D721Med (cell line): ENCODE measurements around the gene RBMS2.

Experiments used
- DNase-seq: peaks from one replicate; pipeline ENCODE4 v3.0.0; 2011; ENCODE audit warnings: low spot score; ENCODE audit not compliant: insufficient read length
- FAIRE-seq: peaks from 2 replicates; lab custom pipeline; 2011; peaks lifted over from hg19 to GRCh38; lab: Jason Lieb, UNC
- TF ChIP-seq, protein P1 (sequence below): IDR thresholded peaks from 2 replicates; pipeline ENCODE4 v1.5.1; 2012; ENCODE audit warnings: mild to moderate bottlenecking, control low read depth; ENCODE audit not compliant: insufficient read depth; ENCODE audit errors: missing control alignments

The RBMS2 gene

DNA sequence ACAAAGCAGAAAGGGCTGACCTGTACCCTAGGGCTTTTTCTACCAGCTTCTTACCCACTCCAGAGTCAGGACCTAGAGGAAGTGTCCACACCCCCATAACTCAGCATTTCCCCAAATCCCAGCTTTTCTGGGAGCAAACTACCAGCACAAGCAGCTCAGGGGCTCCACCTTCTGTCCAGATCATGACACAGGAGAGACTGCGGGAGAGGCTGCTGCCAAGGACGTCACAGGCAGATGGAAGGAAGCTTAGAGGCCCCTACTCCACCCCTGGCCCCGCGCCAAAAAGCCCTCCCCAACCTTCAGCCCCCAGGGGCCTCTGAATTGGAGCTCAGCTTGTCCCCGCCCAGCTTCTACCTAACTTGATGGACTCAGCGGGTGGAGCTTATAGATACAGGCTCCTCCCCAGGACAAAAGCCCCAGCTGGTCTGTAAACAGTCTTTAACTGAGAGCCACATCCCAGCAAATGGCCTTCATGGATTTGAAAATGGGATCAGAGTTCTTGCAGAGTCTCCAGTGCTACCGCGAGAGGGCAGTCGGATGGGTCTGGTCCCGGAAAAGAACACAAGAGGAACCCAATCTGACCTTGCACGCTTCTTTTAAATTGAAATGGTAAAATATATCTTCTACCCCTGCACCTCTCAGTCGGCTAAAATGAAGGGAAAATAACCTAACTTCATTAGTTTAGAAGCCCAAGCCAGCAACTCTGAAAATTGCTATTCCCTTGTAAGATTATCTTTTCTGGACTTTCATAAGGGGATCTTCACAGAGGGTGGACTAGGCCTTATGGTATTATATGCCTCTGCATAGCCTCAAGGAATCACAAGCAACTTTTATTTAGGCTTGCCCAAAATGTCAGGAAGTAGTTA is 115.3 kb downstream of the RBMS2 start:
- TF ChIP-seq, protein P1, sequence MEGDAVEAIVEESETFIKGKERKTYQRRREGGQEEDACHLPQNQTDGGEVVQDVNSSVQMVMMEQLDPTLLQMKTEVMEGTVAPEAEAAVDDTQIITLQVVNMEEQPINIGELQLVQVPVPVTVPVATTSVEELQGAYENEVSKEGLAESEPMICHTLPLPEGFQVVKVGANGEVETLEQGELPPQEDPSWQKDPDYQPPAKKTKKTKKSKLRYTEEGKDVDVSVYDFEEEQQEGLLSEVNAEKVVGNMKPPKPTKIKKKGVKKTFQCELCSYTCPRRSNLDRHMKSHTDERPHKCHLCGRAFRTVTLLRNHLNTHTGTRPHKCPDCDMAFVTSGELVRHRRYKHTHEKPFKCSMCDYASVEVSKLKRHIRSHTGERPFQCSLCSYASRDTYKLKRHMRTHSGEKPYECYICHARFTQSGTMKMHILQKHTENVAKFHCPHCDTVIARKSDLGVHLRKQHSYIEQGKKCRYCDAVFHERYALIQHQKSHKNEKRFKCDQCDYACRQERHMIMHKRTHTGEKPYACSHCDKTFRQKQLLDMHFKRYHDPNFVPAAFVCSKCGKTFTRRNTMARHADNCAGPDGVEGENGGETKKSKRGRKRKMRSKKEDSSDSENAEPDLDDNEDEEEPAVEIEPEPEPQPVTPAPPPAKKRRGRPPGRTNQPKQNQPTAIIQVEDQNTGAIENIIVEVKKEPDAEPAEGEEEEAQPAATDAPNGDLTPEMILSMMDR = peak; percentile 81
- FAIRE-seq = no peak
- peak; percentile 76 for DNase-seq

DNA sequence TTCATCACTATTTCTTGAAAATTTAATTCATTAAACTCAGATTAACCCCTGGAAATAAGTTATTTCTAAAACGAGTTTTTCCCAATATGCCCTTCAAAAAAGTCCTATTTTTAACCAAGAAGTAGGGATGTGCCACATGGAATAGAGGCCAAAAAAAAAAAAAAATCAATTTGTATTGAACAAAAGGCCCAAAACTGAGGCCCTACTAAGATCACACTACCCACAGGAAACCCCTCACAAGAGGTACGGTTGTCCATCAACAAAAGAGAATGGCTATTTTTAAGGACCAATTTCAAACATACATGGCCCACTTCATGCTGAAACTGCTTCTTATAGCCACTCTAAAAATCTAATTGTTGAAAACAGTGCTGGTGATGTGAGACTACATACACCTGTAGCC is 116.0 kb downstream of the RBMS2 start:
- TF ChIP-seq, protein P1 = no peak
- FAIRE-seq (no peak), DNase-seq (no peak)

DNA sequence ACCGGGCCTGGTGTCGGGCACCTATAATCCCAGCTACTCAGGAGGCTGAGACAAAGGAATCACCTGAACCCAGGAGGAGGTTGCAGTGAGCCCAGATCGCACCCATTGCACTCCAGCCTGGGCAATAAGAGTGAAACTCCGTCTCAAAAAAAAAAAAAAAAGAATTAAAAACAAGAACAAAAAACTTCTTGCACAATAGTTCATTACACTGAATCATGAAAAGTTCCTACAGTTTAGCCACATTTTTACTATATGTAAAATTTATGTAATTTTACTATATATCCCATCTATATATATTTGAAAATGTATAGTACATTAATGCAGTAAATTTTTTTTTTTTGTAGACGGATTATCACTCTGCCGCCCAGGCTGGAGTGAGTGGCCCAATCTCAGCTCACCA is 119.6 kb downstream of the RBMS2 start:
- DNase-seq (no peak), FAIRE-seq (no peak)
- TF ChIP-seq, protein P1 = no peak

DNA sequence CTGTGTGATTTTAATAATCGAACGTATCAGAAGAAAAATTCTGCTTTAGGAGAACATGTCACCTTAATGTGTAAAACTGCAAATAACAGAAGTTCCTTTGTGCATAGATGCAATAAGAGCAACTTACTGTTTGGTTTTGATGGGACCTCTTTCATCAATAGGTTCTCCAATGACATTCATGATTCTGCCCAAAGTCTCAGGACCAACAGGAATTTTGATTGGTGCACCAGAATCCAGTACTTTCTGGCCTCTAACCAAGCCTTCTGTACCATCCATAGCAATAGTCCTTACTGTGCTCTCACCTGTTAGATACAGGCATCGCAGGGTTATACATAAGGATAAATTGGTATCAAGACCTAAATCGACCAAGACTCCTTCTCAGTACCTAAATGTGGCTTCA is 123.0 kb downstream of the RBMS2 start:
- DNase-seq (no peak), FAIRE-seq (no peak)
- TF ChIP-seq, protein P1 = no peak

DNA sequence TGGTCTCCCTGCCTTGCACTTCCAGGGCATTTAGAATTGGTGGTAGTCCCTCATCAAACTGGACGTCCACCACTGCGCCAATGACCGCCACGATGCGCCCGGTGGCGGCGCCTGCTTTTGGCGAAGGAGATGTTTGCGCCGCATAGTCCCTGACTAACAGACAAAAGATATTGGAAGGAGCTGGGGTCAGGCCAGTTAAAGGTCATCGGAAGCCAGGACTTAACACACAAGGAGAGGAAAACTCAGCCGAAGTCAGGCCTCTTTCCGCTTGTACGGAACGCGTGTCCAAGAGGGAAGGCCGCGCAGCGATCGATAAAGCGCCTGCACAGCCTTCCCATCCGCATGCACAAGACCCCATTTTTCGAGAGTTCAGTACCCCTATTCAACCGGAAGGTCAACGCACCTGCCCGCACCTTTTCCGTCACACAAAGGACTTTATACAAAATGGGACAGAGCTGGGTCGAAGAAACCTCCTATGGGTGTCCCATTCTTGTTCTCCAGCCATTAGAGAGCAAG is 123.6 kb downstream of the RBMS2 start:
- no peak for DNase-seq
- FAIRE-seq = no peak

More for the DNA sequence above, 123.6 kb downstream of the RBMS2 start:
- TF ChIP-seq, protein P1 = no peak
